PC-9 (cell line): Measurements from ENCODE around the gene HES5.

Source experiments
- EZH2 ChIP-seq: fragments of 200-600 bp; sonication (generic); IDR thresholded peaks from 2 replicates; pipeline ENCODE4 v1.8.0; 2017; ENCODE audit warnings: antibody characterized with exemption, low read depth
- TF ChIP-seq, protein P1 (sequence below): fragments of 200-600 bp; sonication (generic); conservative IDR thresholded peaks from 2 replicates; pipeline ENCODE4 v1.6.1; 2017; ENCODE audit warnings: mixed run types, antibody characterized with exemption, mild to moderate bottlenecking, moderate library complexity

DNA sequence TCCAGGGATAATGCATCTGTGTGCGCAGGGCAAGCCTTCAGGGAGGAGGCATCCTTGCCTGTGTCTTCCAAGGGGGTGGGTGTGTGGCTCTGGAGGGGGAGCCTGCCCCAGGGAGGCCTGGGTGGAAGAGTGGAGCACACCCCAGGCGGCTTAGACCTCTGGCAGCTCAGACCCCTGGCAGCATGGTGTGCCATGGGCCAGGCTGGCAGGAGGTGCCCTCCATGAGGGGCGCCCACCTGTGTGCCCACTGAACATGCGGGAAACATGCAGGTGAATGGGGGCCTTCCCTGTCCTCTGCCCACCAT, 2.6 kb downstream of the HES5 start:
- no peak for TF ChIP-seq EZH2
- TF ChIP-seq, protein P1, sequence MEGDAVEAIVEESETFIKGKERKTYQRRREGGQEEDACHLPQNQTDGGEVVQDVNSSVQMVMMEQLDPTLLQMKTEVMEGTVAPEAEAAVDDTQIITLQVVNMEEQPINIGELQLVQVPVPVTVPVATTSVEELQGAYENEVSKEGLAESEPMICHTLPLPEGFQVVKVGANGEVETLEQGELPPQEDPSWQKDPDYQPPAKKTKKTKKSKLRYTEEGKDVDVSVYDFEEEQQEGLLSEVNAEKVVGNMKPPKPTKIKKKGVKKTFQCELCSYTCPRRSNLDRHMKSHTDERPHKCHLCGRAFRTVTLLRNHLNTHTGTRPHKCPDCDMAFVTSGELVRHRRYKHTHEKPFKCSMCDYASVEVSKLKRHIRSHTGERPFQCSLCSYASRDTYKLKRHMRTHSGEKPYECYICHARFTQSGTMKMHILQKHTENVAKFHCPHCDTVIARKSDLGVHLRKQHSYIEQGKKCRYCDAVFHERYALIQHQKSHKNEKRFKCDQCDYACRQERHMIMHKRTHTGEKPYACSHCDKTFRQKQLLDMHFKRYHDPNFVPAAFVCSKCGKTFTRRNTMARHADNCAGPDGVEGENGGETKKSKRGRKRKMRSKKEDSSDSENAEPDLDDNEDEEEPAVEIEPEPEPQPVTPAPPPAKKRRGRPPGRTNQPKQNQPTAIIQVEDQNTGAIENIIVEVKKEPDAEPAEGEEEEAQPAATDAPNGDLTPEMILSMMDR: no peak
